Neural cell (in vitro differentiated cells): ENCODE data around the gene PLXNA4. TPM values are rescaled to one million over a fixed set of nuclear protein-coding genes. Genes with fewer than 3 reads are reported as not detected.

Experiments
- H2AFZ ChIP-seq: fragments of 200-600, 300-800 bp; sonication (generic), shearing (Covaris generic); 2 replicates; pipeline ENCODE4 v1.6.0; 2014; ENCODE audit warnings: low read depth, mild to moderate bottlenecking, antibody characterized with exemption, low read length, moderate library complexity
- H3F3A ChIP-seq: fragments of 200-600 bp; shearing (Covaris generic); 2 replicates; pipeline ENCODE4 v1.6.1; 2016; ENCODE audit warnings: mild to moderate bottlenecking, moderate library complexity, mixed read lengths, antibody characterized with exemption, low read length; ENCODE audit not compliant: insufficient read depth, poor library complexity, severe bottlenecking
- H3K27ac ChIP-seq: fragments of 200-600, 300-800 bp; sonication (generic), shearing (Covaris generic); 2 replicates; pipeline ENCODE4 v1.5.1; 2014; ENCODE audit warnings: mild to moderate bottlenecking, low read length, moderate library complexity
- H3K27me3 ChIP-seq: fragments of 300-800, 200-600 bp; sonication (generic), shearing (Covaris generic); 2 replicates; pipeline ENCODE4 v1.6.0; 2014; ENCODE audit warnings: mild to moderate bottlenecking, low read depth, low read length, moderate library complexity; ENCODE audit not compliant: insufficient read depth
- H3K36me3 ChIP-seq: fragments of 300-800, 200-600 bp; sonication (generic), shearing (Covaris generic); 2 replicates; pipeline ENCODE4 v1.5.1; 2014; ENCODE audit warnings: mild to moderate bottlenecking, antibody characterized with exemption, low read length, moderate library complexity; ENCODE audit not compliant: insufficient read depth
- H3K4me2 ChIP-seq: fragments of 300-800, 200-600 bp; sonication (generic), shearing (Covaris generic); 2 replicates; pipeline ENCODE4 v1.6.0; 2014; ENCODE audit warnings: mild to moderate bottlenecking, low read length
- H3K4me3 ChIP-seq: fragments of 300-800, 200-600 bp; sonication (generic), shearing (Covaris generic); 2 replicates; pipeline ENCODE4 v1.5.1; 2014; ENCODE audit warnings: mild to moderate bottlenecking, low read length, moderate library complexity
- H3K79me2 ChIP-seq: fragments of 200-600 bp; shearing (Covaris generic); replicated peaks from 2 replicates; pipeline ENCODE4 v1.6.0; 2014; ENCODE audit warnings: mild to moderate bottlenecking, low read length, moderate library complexity; ENCODE audit not compliant: insufficient read depth
- H3K9ac ChIP-seq: fragments of 300-800, 200-600 bp; sonication (generic), shearing (Covaris generic); 2 replicates; pipeline ENCODE4 v1.6.1; 2016; ENCODE audit warnings: mild to moderate bottlenecking, low read length, mixed read lengths
- H3K9me2 ChIP-seq: fragments of 200-600 bp; shearing (Covaris generic); 2 replicates; pipeline ENCODE4 v1.6.1; 2016; ENCODE audit warnings: mild to moderate bottlenecking, low read length, mixed read lengths; ENCODE audit not compliant: insufficient read depth
- H3K9me3 ChIP-seq: fragments of 200-600, 300-800 bp; sonication (generic), shearing (Covaris generic); 2 replicates; pipeline ENCODE4 v1.6.1; 2016; ENCODE audit warnings: mild to moderate bottlenecking, mixed run types, low read length, moderate library complexity, mixed read lengths
- H4K20me1 ChIP-seq: fragments of 200-600 bp; shearing (Covaris generic); 2 replicates; pipeline ENCODE4 v1.6.1; 2016; ENCODE audit warnings: mild to moderate bottlenecking, mixed run types; ENCODE audit not compliant: insufficient read depth
- EP300 ChIP-seq: fragments of 450-650 bp; conservative IDR thresholded peaks from 2 replicates; pipeline ENCODE4 v1.6.1; 2014; ENCODE audit warnings: antibody characterized with exemption, mild to moderate bottlenecking, moderate library complexity; ENCODE audit not compliant: poor library complexity, severe bottlenecking
- EZH2 ChIP-seq: fragments of 200-600, 300-800 bp; shearing (Covaris generic), sonication (generic); IDR thresholded peaks from 2 replicates; pipeline ENCODE4 v1.6.1; 2014; ENCODE audit warnings: antibody characterized with exemption, low read length, borderline replicate concordance, mild to moderate bottlenecking; ENCODE audit not compliant: insufficient read depth, poor library complexity, severe bottlenecking
- MXI1 ChIP-seq: fragments of 450-650 bp; conservative IDR thresholded peaks from 2 replicates; pipeline ENCODE4 v1.6.1; 2014; ENCODE audit warnings: antibody characterized with exemption, mild to moderate bottlenecking; ENCODE audit not compliant: poor library complexity, severe bottlenecking
- POLR2AphosphoS5 ChIP-seq: IDR thresholded peaks from 2 replicates; pipeline ENCODE4 v1.6.1; 2012
- RAD21 ChIP-seq: fragments of 450-650 bp; conservative IDR thresholded peaks from 2 replicates; pipeline ENCODE4 v1.6.1; 2014; ENCODE audit warnings: antibody characterized with exemption, mild to moderate bottlenecking, moderate library complexity
- SMC3 ChIP-seq: fragments of 450-650 bp; conservative IDR thresholded peaks from 2 replicates; pipeline ENCODE4 v1.6.1; 2014; ENCODE audit warnings: antibody characterized with exemption, mild to moderate bottlenecking, moderate library complexity; ENCODE audit not compliant: poor library complexity
- TAF1 ChIP-seq: IDR thresholded peaks from 2 replicates; pipeline ENCODE4 v1.6.1; 2012; ENCODE audit warnings: low read depth
- polyA plus RNA-seq: library from polyadenylated mRNA; depleted of rRNA; stranded (reverse); fragments of >200 nt; gene quantifications from 2 replicates; pipeline ENCODE4 v1.2.3, GENCODE V29; 2014
- TF ChIP-seq, protein P1 (sequence below): fragments of 450-650 bp; IDR thresholded peaks from 2 replicates; pipeline ENCODE4 v1.5.1; 2014; ENCODE audit warnings: antibody characterized with exemption, mild to moderate bottlenecking, moderate library complexity; ENCODE audit not compliant: poor library complexity, severe bottlenecking
- TF ChIP-seq, protein P2 (sequence below): IDR thresholded peaks from 2 replicates; pipeline ENCODE4 v1.6.1; 2012; ENCODE audit warnings: borderline replicate concordance

PLXNA4 gene
- polyA plus RNA-seq, 1 donor from 2014 or later = 7.2 TPM

DNA sequence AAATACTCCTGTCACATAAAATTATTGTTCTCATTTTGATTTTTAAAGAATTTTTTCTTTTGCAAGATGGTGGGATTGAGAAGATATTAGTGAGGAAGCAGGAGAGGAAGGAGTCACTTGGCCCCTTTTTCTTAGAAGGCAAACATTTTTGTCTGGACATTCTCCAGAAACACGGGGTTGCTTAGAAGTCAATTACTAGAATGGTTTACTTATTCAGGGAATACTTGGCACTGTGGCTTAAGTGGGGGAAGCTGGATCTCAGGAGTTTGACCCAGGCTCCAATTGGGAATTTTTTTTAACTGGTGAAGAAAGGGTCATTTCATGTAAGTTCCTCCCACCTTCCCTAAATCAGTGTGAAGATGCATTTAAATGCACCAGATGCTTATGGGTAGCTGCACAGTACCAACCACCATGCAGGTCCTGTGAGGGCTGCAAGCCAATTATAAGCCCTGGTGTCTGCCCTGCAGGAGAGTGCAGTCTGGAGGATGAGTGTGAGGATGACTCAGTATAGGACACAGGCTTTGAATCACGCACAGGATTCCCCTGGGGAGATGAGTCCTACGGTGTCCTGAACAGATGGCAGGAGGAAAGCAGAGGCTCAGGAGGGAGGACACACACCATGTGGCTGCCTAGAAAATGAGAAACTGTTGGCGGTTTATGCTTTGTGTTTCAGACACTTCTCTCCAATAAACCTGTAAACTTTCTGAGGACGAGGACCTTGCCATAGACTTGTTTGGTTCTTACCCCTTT lies 299.1 kb downstream of the PLXNA4 start:
- Histone ChIP-seq H3K27ac (no peak overlapping the region), H2AFZ (no peak overlapping the region), H3K27me3 (no peaks in the 10 kb centered on the region), H3K4me3 (no peak overlapping the region), H3K9me3 (no peaks in the 10 kb centered on the region), H3K9ac (no peak overlapping the region), H3F3A (no peaks in the 10 kb centered on the region), H3K79me2 (no peaks in the 10 kb centered on the region), H4K20me1 (no peaks in the 10 kb centered on the region), H3K4me2 (no peak overlapping the region), H3K9me2 (no peaks in the 10 kb centered on the region), H3K36me3 (no peaks in the 10 kb centered on the region)
- TF ChIP-seq, protein P1, sequence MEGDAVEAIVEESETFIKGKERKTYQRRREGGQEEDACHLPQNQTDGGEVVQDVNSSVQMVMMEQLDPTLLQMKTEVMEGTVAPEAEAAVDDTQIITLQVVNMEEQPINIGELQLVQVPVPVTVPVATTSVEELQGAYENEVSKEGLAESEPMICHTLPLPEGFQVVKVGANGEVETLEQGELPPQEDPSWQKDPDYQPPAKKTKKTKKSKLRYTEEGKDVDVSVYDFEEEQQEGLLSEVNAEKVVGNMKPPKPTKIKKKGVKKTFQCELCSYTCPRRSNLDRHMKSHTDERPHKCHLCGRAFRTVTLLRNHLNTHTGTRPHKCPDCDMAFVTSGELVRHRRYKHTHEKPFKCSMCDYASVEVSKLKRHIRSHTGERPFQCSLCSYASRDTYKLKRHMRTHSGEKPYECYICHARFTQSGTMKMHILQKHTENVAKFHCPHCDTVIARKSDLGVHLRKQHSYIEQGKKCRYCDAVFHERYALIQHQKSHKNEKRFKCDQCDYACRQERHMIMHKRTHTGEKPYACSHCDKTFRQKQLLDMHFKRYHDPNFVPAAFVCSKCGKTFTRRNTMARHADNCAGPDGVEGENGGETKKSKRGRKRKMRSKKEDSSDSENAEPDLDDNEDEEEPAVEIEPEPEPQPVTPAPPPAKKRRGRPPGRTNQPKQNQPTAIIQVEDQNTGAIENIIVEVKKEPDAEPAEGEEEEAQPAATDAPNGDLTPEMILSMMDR = no peak
- TF ChIP-seq SMC3 = no peak
- TF ChIP-seq RAD21 = no peak
- no peak for TF ChIP-seq TAF1
- no peak for TF ChIP-seq POLR2AphosphoS5
- no peak for TF ChIP-seq EZH2
- TF ChIP-seq, protein P2, sequence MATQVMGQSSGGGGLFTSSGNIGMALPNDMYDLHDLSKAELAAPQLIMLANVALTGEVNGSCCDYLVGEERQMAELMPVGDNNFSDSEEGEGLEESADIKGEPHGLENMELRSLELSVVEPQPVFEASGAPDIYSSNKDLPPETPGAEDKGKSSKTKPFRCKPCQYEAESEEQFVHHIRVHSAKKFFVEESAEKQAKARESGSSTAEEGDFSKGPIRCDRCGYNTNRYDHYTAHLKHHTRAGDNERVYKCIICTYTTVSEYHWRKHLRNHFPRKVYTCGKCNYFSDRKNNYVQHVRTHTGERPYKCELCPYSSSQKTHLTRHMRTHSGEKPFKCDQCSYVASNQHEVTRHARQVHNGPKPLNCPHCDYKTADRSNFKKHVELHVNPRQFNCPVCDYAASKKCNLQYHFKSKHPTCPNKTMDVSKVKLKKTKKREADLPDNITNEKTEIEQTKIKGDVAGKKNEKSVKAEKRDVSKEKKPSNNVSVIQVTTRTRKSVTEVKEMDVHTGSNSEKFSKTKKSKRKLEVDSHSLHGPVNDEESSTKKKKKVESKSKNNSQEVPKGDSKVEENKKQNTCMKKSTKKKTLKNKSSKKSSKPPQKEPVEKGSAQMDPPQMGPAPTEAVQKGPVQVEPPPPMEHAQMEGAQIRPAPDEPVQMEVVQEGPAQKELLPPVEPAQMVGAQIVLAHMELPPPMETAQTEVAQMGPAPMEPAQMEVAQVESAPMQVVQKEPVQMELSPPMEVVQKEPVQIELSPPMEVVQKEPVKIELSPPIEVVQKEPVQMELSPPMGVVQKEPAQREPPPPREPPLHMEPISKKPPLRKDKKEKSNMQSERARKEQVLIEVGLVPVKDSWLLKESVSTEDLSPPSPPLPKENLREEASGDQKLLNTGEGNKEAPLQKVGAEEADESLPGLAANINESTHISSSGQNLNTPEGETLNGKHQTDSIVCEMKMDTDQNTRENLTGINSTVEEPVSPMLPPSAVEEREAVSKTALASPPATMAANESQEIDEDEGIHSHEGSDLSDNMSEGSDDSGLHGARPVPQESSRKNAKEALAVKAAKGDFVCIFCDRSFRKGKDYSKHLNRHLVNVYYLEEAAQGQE = no peak
- no peak for TF ChIP-seq EP300
- TF ChIP-seq MXI1 = no peak

DNA sequence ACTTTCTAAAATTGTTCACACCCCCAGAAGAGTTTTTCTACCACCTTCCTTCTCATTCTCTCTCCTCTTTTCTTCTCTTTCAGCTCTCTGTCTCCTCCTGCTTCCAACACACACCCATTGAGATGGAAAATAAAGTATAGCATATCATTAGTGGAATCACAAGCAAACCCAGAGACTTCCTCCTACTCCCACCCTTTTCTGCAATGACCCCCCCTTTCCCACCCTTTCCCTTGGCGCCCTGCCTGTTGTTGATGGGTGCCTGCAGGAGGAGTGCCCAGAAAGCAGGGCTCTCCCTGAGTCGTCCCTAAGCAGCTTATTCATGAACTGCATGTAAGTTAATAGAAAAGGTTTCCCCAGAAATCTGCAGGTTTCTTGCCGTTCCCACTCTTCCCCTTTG lies 300.0 kb downstream of the PLXNA4 start:
- TF ChIP-seq EZH2 = no peak
- no peak for TF ChIP-seq TAF1
- TF ChIP-seq SMC3 = no peak
- TF ChIP-seq, protein P2 = no peak
- no peak for TF ChIP-seq RAD21
- TF ChIP-seq, protein P1 = no peak
- TF ChIP-seq POLR2AphosphoS5 = no peak
- no peak for TF ChIP-seq MXI1
- Histone ChIP-seq H2AFZ (no peak overlapping the region), H3K4me3 (no peak overlapping the region), H3K9me2 (no peaks in the 10 kb centered on the region), H4K20me1 (no peaks in the 10 kb centered on the region), H3F3A (no peaks in the 10 kb centered on the region), H3K4me2 (no peak overlapping the region), H3K79me2 (no peaks in the 10 kb centered on the region), H3K36me3 (no peaks in the 10 kb centered on the region), H3K9ac (no peak overlapping the region), H3K9me3 (no peaks in the 10 kb centered on the region), H3K27ac (no peak overlapping the region), H3K27me3 (peaks cover 6% of the 10 kb centered on the region)
